Measurements from ENCODE around the gene BIRC3.

GRCh38 chr11:102338479-102339010 is 21.3 kb downstream of the BIRC3 start:
- TF ChIP-seq CTCF (IDR thresholded peaks at IDR 0.05; ENCODE audit: poor library complexity) (no peak), EZH2 (IDR thresholded peaks at IDR 0.05; ENCODE audit: borderline replicate concordance) (no peak)
